HG03571 (cell line): ENCODE results near the gene ZNF575.

Source experiments
- ATAC-seq: cut with Tn5 transposase; IDR thresholded peaks from one replicate; pipeline ENCODE4 v1.9.1; 2021; ENCODE audit not compliant: unreplicated experiment

ZNF575 gene, protein sequence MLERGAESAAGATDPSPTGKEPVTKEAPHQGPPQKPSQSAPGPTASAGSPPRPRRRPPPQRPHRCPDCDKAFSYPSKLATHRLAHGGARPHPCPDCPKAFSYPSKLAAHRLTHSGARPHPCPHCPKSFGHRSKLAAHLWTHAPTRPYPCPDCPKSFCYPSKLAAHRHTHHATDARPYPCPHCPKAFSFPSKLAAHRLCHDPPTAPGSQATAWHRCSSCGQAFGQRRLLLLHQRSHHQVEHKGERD

DNA sequence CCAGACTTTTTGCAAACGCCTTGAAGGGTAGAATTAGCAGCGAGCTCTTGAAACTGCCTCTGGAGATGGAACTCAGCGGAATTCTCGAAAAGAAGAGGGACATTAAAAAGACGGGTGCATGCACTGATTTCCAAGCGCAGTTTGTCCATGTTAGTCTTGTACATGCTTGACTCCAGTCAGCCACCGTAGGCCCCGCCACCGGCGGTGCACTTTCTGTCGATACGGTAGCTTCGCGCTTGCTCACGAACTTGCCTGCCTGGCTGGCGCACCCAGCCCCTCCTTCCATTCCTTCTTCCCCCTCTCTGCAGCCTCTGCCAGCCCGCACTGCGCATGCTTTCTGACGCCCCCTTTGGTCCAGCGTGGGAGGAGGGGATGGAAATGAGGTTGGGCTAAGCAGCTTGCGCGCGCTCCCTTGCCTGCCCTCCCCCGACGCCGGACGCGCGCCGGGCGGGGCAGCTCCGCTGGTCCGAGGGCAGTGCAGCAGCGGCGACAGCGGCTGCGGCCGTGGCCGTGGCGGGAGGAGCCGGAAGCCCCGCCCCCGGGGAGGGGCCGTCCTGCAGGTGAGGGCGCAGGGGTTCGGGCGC is at the start of gene ZNF575:
TSS of gene ZNF575 (plus strand) at position 227 of the 584 bp plus-strand sequence. CDS start 1,235 bp downstream, outside the sequence.
- ATAC-seq, result peak; percentile 47

DNA sequence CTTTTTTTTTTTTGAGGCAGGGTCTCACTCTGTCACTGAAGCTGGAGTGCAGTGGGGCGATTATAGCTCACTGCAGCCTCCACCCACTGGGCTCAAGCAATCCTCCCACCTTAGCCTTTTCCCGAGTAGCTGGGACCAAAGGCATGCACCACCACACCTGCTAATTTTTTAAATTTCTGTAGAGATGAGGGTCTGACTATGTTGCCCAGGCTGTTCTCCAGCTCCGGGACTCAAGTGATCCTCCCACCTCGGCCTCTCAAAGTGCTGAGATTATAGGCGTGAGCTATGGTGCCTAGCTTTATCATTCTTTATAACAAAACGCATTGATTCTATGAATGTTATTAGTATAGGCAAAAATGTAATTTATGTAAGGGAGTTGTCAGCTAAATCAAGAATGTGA is 49.7 kb upstream of the ZNF575 start:
- ATAC-seq, result no peak

DNA sequence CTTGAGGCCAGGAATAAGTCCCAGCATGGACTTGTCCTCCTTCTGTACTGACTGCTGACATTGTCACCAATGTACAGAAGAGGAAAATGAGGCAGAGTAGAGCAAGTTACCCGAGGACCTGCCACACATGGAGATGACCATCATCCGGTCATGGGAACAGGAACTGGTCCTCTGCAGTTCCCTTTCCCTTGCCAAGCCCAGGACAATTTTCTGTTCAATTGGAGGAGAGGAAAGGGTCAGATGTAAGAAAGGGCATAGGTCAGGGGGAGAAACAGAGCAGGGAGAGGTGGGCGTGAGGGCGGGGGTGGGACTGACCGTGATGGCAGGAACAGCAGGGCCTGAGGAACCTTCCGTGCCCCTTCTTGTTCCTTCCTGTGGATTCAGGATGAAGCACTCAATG is 47.0 kb upstream of the ZNF575 start:
- no peak for ATAC-seq

DNA sequence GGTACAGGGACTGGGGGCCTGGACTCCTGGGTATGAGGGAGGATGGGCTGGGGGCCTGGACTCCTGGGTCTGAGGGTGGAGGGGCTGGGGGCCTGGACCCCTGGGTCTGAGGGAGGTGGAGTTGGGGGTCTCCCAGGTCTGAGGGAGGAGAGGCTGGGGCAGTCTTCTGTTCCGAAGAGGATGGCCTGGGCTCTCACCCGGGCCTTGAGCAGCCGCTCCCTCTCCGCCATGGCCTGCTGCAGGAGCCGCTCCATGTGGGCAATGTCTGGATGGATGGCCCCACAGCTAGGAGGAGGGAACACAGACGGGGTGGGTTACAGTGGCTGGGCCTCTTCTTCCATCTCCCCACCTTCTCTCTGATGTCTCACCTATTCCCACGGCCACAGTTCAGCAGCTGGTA is 46.6 kb upstream of the ZNF575 start:
- no peak for ATAC-seq

DNA sequence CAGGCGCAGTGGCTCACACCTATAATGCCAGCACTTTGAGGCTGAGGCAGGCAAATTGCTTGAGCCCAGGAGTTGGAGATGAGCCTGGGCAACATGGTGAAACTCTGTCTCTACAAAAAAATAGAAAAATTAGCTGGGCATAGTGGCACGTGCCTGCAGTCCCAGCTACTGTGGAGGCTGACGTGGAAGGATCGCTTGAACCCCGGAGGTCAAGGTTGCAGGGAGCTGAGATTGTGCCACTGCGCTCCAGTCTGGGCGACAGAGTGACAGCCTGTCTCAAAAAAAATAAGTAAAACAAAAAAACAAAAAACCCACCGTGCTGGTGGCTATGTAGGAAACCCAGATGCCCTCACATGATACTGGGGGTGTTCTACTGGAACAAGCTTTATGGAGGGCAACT is 44.8 kb upstream of the ZNF575 start:
- no peak for ATAC-seq

DNA sequence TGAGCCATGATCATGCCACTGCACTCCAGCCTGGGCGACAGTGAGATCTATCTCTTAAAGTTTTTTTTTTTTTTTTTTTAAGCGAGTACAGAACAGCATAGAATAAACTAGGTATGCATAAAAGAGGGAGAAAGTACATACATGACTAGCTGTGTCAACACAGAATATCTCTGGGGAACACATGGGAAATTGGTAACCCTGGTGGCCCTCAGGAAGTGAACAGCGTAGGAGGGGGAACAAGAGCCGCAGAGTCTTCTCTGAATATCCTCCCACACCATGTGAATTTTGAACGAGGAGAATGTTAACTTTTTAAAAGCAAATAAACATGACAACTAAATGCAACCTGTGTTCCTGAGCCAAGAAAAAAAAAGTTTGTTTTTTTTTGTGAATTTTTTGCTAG is 43.7 kb upstream of the ZNF575 start:
- no peak for ATAC-seq

DNA sequence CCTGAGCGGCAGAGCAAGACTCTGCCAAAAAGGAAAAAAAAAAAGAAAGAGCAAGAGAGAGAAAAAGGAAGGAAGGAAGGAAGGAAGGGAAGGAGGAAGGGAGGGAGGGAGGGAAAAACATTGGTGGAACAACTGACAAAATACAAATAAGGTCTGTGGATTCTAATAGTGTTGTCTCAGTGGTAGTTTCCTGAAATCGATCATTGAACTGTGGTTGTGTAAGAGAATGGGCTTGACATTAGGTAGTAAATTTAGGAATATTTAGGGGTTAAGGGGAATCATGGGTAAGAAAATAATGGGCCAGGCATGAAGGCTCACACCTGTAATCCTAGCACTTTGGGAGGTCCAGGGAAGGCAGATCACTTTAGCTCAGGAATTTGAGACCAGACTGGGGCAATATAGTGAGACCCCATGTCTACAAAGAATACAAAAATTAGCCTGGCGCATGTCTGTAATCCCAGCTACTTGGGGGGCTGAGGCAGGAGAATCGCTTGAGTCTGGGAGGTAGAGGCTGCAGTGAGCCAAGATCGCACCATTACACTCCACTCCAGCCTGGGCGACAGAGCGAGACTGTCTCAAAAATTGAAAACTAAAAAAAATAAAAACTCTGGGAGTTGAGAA is 42.9 kb upstream of the ZNF575 start:
- ATAC-seq, result no peak

DNA sequence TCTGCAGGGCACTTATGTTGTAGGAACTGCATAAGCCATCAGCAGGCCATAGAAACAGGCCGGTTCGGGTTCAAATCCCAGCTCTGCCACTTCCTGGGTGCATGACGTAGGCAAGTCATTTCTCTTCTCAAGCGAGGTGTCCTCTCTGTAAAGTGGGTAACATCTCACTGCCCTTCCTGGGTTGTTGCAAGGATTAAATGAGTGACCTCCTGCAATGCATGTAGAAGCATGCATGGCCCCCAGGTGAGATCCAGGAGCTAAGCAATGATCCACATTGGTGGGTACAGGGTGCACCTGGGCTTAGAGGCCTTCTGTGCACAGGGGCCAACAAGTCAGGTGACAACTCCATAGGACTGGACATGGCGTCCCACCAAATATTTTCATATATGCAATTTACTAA is 42.2 kb upstream of the ZNF575 start:
- ATAC-seq, result no peak

DNA sequence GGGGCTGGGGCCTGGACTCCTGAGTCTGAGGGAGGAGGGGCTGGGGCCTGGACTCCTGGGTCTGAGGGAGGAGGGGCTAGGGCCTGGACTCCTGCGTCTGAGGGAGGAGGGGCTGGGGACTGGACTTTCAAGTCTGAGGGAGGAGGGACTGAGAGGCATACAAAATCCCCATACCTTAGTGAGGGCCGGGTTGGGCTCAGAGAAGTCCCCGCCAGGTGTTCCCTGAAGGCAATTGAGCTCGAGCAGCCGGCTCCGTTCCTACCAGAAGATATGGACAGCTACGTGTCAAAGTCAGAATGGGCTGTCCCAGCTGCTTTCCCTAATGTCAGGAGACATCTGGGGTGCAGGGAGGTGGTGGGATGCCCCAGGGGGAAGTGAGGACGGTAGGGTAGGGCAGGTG is 37.9 kb upstream of the ZNF575 start:
- no peak for ATAC-seq

DNA sequence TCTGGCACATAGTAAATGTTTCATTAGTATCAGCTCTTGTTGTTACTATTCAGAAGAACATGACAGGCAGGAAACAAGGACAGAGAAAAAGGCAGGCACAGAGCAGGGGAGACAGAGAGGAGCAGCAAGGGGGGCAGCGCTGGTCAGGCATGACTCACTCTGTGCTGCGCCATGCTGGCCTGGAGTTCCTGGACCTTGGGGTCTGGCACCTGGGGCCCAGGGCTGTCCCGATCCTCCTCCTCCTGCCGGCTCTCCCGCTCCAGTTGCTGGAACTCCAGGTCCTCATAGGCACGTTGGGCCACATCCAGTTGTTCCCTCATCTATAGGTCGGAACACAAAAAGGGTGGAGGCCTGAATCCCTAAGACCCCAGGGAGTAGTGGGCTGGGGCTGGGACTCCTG is 36.0 kb upstream of the ZNF575 start:
- ATAC-seq, result no peak

DNA sequence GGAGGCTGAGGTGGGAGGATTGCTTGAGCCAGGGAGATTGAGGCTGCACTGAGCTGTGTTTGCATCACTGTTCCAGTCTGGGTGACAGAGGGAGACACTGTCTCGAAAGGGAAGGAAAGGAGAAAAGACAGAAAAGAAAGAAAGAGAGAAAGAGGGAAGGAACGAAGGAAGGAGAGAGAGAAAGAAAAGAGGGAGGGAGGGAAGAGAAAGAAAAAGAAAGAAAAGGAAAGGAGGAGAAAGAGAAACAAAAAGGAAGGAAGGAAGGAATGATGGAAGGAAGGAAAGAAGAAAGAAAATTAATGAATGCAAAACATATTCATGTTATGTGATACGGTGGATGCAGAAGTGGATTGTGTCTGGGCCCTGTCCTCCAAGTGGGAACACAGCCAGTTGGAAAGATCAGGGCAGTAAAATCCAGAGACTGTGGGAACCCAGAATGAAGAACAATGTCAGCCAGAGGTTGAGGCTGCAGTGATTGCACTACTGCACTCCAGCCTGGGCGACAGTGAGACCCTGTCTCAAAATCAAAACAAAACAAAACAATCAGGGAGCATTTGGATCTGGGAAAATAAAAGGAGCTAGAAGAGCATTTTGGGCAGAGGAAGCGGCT is 34.6 kb upstream of the ZNF575 start:
- no peak for ATAC-seq

DNA sequence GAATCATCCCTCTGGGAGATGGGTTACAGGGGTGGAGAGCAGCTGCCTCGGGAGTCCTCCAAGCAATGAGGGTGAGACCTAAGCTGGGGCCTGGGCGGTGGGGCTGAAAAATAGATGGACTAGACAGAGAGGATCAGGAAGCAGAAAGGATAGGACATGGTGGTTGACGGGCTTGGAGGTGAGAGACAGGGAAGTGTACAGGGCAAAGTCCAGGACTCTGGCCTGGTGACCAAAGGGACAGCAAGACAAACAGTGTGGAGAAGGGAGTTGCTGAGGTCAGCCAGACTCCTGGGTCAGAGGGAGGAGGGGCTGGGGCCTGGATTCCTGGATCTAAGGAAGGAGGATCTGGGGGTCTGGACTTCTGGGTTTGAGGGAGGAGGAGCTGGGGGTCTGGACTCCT is 33.9 kb upstream of the ZNF575 start:
- no peak for ATAC-seq

DNA sequence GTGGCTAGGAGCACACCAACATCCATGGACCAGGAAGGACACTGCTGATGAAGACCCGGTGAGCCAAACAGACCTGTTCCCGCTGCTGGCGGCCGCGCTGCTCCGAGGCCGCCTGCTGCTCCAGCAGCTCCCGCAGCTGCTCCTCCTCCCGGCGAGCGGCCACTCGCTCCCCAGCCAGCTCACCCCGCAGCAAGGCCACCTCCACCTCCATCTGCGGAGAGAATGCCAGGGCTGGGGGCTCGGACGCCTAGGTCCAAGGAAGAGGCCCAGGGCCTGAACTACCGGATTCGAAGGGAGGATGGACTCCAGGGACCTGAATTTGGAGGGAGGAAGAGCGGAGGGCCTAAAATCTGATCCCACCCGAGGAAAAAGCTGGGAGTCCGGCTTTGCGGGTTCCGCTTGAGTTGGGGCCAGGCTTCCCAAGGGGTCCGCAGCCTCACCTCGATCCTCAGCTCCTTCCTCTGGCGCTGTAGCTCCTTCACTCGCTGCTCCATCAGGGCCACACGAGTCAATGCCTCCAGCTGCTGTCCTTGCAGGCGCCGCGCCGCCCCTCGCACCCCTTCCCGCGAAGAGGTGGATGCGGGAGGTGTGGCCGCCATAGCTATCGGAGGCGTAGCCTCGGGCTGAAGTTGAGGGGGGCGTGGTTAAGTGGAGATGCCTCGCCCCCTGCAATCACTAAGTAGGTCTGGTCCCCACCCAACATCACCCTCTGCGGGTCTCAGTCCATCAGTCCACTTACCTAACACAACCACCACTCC is 31.1 kb upstream of the ZNF575 start:
- no peak for ATAC-seq

DNA sequence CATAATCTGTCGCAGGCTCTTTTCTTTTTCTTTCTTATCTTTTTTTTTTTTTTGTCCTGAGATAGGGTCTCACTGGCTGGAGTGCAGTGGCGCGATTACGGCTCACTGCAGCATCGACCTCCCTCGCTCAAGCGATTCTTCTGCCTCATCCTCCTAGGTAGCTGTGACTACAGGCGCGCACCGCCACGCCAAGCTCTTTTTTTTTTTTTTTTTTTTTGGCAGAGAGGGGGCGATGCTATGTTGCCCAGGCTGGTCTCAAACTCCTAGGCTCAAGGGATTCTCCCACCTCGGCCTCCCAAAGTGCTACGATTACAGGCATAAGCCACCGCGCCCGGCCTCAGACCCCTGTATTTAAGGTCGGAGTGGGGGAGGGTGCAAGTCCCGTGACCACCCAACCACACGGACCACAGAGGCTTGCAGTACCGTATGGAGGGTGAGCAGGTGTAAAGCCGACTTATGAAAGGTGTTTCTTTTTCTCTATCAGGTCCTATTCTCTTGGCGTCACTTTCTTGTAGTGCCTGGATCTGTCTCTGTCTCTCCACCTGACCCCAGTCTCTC is 30.5 kb upstream of the ZNF575 start:
- ATAC-seq, result no peak

DNA sequence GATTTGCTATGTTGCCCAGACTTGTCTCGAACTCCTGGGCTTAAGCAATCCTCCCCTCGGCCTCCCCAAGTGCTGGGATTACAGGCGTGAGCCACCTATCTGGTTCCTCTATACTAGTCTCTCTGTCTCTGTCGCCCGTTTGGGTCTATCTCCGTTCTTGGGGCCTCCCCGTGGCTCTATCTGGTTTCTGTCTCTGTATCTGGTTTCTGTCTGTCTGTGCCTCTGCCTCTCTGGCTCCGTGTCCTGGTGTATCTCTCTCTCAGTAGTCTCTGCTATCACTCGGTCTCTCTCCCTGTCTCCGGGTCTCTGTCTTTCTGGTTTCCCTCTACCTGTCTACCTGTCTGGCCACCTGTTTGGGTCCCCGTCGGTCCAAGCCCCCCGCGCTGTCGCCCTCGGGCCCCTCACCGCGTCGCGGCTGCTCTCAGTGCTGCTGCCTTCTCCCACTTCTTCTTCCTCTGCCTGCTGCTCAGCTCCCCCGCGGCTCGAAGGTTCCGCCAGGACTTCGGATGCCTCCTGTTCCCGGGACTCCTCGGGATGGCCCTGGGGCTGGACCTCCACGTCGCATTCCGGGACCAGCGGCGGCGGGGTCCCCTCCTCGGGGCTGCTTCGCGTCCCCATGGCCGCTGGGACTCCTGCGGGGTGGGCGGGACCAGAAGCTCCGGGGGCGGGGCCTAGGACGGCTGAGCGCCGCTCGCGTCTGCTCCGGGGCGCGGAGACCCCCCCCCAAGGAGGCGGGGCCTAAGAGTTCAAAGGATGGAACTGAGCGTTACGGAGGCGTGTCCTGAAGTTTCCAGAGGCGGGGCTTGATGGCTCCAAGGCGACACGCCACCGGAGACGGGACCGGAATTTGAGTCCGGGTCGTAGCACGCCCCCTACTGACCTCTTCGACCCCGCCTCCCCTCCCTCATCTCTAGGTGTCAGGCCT is 29.2 kb upstream of the ZNF575 start:
- peak; percentile 87 for ATAC-seq

DNA sequence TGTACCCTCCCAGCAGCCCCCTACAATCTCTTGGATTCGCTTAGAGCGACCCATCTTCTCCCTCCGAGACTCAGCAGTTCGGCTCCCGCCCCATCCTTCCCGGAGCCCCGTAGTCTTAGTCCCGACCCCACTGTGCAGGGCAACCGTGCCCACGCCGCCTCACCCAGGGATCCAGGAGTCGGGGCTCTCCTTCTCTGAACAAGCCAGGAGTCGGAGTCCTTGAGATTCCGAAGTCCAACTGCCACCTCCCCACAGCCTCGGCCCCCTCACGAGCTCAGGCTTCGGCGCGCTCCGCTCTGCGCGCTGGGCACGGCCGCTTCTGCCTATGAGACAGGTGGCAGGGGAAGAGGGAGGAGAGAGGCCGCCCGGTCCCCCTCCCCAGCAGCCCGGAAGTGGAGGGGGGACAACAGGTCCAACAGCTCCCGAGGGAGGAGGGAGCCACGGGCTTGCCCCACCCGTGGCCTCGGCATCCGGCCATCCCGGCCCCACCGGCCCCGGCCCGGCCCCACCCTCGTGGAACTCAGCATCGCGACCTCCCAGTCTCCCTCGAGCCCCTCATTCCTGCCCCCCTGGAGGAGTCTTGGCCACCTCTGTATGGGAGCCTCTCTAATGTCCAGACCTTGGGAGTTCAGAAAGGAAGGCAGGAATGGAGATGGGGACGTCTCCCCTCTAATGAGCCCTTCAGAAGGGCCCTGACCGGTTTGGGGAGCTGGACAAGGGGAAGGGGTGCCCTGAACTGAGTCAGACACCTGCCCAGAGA is 28.4 kb upstream of the ZNF575 start, which contains the start of gene PHLDB3:
TSS of gene PHLDB3 (minus strand) at position 321 of the 760 bp plus-strand sequence. CDS start 628 bp downstream, outside the sequence.
- peak; percentile 12 for ATAC-seq

DNA sequence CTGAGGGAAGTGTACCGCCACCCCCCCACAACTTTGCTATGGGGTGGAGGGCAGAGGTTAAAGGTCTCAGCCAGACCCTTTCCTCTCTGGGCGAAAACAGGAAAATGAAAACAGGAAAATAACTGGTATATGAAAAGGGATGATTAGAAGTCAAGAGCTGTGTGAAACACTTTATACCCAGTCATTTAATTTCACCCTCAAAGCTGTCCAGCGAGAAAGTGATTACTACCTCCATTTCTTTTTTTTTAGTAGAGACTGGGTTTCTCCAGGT is 27.9 kb upstream of the ZNF575 start:
- ATAC-seq, result no peak

DNA sequence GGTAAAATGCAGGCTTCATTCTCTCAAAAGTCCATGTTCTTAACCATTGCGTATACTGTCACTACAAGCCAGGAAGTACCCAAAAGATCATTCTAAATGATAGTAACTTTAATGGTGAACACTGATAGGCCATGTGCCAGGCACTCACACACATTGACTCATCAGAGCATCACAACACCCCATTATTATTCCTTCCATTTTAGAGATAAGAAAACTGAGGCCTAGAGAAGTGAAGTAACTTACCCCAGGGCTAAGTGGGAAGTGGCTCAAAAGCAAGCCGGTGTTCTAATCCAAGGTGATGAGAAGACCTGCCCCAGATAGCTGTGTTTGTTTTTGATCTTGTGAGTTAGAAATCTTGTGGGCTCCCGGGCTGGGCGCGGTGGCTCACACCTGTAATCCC is 27.0 kb upstream of the ZNF575 start:
- no peak for ATAC-seq

DNA sequence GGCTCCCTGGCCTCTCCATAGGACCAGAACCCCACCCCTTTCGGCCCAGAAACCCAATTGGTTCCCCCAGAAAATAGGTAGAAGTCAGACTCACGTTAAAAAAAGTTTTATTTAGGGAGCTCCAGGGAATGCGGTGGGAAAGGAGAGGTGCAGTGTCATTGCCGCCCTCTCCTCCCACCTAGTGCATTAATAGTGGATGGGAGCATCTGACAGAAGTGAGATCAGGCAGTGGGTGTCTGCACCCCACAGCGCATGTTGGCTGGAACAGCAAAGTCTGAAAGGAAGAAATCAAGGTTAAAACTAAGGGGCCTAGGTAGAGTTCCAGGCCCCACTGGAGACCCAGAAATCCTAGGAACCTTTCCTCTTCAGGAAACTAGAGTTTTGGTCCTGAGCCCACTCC is 26.4 kb upstream of the ZNF575 start:
- ATAC-seq, result no peak

DNA sequence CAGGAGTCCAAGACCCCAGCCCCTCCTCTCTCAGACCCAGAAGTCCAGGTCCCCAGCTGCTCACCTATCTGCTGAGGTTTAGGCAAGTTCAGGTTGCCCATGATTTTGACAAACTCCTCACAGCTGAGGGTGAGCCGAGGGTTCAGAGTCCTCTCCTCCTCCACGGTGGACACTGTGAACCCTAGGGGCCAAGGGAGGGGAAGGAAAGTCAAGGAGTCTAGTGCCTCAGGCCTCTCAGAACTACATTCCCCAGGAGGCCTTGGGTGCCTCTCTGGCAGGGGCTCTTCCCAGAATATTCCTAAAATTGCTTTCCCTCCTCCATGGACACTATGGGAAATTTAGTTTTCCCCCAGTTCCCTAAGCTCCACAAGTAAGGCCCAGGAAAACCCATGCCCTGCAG is 25.1 kb upstream of the ZNF575 start:
- no peak for ATAC-seq
